Fibroblast of peridontal ligament (primary cell): ENCODE results near the gene CANT1.
A peak's percentile ranks its signal among the peaks of the same experiment; 100 is the strongest.

Experiments used
- DNase-seq: peaks from one replicate; pipeline ENCODE4 v3.0.0-alpha.2; 2010; ENCODE audit errors: extremely low read depth

Gene CANT1

GRCh38 chr17:78995761-78996451 is 13.7 kb downstream of the CANT1 start:
- no peak for DNase-seq

DNA sequence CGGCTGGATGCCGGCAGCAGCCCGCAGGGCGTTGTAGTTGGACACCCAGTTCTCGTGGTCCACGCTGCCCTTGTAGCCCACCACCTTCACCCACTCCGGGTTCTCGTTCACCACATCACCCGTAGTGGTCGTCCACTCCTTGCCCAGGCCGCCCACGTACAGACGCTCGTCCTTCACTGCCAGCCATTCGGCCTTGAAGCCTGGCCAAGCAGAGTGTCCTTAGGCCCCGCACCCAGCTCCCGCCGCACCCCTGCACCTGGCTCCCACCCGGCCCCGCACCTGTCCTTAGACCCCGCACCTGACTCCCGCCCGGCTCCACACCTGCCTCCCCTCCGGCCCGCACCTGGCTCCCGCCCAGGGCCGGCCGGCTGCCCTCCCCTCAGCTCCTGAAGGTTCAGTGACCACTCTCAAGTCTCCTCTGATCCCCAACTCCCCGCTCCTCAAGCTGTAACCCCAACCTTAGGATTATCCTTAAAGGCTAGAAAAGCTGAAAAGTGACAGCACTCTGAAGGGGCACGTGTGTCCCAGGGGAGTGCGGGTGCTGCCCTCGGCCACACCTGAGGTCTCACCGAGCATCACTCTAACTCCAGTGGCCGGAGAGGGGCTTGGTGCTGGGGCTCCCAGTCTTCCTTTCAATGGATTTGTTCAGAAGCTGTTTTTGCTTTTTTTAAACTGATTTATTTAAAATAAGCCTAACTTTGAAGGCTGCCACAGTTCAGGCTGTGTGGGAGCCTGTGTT is 14.4 kb downstream of the CANT1 start:
- no peak for DNase-seq

- DNase-seq: no peak
These were observed 15.4 kb downstream of the CANT1 start for GRCh38 chr17:78993981-78994671.

GRCh38 chr17:78993241-78993956 is 16.2 kb downstream of the CANT1 start:
- peak; percentile 49 for DNase-seq

- DNase-seq: no peak
These were observed 16.9 kb downstream of the CANT1 start for GRCh38 chr17:78992542-78993212.

DNA sequence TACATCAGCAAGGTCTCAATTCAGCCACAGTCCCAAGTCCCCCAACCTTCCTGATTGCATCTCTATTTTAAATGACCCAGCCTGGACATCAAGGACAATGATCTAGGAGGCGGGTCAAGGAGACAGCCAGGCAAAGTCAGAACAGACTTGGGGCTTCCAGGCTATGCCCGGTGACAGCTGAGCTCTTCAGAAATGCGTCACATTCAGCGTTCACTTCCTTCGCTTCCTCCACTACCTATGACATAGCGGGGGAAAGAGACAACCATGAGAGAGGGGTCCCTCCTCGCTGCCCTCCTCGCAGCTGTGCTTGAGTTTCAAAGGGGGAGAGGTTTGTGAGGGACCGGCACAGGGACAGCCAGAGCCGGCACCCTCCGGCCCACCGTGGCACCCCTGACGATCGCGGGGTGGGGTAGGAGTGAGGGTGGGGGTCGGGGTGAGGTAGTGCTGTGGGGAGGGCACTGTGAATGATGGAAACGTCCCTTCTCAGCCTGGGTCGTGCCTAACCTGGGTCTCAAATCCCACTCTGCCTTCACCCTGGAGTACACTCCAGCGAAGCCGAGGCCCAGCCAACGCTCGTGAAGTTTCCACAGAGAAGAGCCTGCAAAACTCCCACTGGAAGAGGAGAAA is 17.5 kb downstream of the CANT1 start:
- DNase-seq: no peak

- no peak for DNase-seq
These were observed 18.4 kb downstream of the CANT1 start for GRCh38 chr17:78991017-78991738.

GRCh38 chr17:78990349-78991016 is 19.1 kb downstream of the CANT1 start:
- DNase-seq: no peak

DNA sequence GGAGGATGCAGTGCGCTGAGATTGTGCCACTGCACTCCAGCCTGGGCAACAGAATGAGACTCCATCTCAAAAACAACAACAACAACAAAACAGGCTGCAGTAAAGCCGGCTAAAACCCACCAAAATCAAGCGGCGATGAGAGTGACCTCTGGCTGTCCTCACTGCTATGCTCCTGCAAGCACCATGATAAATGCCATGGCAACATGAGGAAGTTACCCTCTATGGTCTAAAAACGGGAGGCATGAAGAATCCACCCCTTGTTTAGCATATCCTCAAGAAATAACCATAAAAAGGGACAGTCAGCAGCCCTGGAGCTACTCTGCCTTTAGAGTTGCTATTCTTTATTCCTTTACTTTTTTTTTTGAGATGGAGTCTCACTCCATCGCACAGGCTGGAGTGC is 21.4 kb downstream of the CANT1 start:
- no peak for DNase-seq

DNA sequence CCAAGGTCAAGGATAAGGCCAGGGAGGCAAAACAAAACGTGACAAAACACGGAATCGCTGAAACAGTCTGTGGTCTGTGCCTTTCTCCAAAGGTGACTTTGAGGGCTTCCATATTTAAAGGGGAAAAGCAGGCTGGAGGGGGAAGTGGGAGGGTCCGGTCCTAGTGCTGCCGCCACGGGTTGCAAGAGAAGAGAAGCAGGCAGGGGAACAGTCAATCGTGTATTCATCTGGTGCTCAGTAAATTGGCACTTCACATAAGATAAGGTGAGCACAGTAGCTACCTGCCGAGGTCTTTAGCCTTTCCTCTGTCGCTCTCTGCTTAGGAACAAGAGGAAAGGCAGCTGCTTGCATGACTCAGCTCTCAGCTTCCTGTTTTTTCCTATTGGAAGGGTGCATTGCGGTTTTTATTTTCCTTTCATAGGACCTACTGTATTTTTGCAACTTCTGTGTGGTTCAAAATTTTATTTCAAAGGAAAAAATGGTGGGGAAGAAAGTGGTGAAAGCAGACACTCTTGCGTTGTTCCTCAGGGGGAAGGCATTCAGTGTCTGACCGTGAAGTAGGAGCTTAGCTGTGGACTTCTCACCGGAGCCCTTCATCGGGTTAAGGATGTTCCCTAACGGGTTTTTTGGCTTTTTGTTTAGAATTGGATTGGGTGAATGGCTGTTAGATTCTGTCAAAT is 22.8 kb downstream of the CANT1 start:
- DNase-seq: peak; percentile 69

DNA sequence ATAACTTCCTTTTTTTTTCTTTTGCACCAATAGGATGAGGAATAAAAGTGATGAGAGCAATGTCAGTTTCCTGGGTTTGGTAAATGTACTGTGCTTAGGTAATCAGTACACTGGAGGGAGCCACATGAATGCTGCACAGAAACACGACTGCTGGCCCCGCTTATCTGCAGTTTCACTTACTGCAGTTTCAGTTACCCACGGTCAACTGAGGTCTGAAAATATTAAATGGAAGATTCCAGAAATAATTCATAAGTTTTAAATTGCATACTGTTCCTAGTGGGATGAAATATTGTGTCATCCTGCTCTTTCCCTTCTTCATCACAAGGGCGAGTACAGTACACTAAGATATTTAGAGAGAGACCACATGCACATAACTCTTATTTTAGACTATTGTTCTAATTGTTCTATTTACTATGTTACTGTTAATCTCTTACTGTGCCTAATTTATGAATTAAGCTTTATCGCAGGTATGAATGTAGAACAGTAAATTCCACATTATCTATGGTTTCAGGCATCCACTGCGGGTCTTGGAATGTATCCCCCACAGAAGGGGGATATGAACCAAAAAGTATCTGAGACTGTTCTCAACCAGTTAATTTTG is 23.4 kb downstream of the CANT1 start:
- DNase-seq: peak; percentile 59

GRCh38 chr17:78985395-78985794 is 24.2 kb downstream of the CANT1 start:
- DNase-seq: no peak

- no peak for DNase-seq
These were observed 28.3 kb downstream of the CANT1 start for GRCh38 chr17:78981010-78981888.

DNA sequence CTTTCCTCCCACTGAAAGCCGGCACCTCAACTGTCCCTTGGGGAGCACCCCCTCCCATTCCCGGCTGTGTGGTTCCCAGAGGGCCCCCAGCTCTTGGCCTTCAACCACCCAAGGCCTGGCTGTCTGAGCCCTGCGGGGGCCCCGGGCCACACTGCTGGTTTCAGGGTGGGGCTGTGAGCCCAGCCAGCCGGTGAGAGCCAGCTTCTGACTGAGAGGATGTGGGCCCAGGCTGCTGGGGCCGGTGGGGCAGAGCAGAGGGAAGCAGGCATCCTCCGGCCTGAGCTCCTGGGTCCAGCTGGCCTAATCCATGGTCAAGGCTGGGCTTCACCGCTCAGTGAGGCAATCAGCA is 29.0 kb downstream of the CANT1 start:
- no peak for DNase-seq

- peak; percentile 82 for DNase-seq
These were observed 29.6 kb downstream of the CANT1 start, which contains the start of gene LGALS3BP for GRCh38 chr17:78979780-78980623. Gene LGALS3BP (minus strand): TSS chr17:78979923. CDS start chr17:78977191, 2,732 bp downstream.

GRCh38 chr17:78977997-78978973 is 31.3 kb downstream of the CANT1 start:
- DNase-seq: no peak
